ENCODE data around the gene TMOD1. TPM values are rescaled to one million over a fixed set of nuclear protein-coding genes. Genes with fewer than 3 reads are reported as not detected.

The TMOD1 gene
- total and polyA plus RNA-seq, 2 of the 8 experiments (the other 6 are each of a cell fraction or from before 2014, with no cell fraction given), result 0.17 to 0.88 TPM

DNA sequence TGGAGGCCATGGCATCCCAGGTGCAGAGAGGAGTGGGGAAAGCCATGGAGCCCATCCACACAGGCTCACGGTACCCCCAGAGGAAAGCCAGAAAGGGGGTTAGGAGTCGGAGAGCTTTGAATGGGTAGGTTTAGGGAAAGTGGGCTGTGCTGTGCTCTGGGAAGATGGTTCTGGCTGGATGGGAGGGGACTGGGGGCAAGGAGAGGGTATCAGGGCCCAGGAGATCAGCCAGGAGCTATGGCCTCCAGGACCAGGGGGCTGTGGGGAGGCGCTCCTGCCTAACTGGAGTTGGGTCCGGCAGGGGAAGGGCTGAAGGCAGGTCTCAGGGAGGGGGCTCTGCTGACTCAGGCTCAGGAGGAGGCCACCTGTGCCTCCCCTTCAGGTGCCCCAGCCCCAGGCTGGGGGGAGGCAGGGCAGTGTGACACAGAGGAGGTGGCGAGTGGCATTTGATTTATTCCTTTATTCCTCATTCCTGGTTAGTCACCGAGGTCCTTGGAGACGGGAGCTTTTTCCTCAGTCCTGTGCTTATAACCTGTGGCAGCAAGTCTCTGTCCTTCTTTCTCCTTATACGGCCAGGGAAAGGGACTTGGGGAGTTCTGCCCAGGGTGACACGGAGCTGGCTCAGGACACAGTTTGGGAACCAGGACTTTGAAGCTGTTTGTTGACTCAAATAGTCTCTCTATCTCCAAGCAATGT lies 70.9 kb downstream of the TMOD1 start:
- Histone ChIP-seq H3K27me3 (replicated peaks in 1 of 4; ENCODE audit: control insufficient read depth in 3 of 4, extremely low read depth in 1 of 4, insufficient read depth in 3 of 4, low read length in 3 of 4) (no peaks in the 10 kb centered on the region), H3K18ac (ENCODE audit: extremely low read depth, low read length) (no peak overlapping the region), H3K79me1 (ENCODE audit: low read depth, low read length) (no peaks in the 10 kb centered on the region), H3K23ac (ENCODE audit: insufficient read length) (no peak overlapping the region), H3K4ac (replicated peaks; ENCODE audit: insufficient read length, low read depth, low read length) (no peak overlapping the region), H4K5ac (ENCODE audit: insufficient read length, low read depth, low read length) (no peak overlapping the region), H3K4me3 (ENCODE audit: extremely low read depth in 1 of 4, insufficient read depth in 2 of 4, low read depth in 3 of 4, low read length in 4 of 4) (no peak overlapping the region), H2BK120ac (replicated peaks; ENCODE audit: low read depth, low read length) (no peak overlapping the region), H2BK15ac (ENCODE audit: low read length) (no peak overlapping the region), H3K27ac (ENCODE audit: low read depth, low read length) (no peak overlapping the region), H3K4me2 (ENCODE audit: insufficient read depth in 1 of 2, low read depth in 2 of 2, low read length in 2 of 2) (no peak overlapping the region), H4K8ac (ENCODE audit: extremely low read depth, insufficient read depth, low read length) (no peak overlapping the region), H3K9me3 (ENCODE audit: insufficient read depth in 2 of 2, low read depth in 1 of 2, low read length in 1 of 2) (no peaks in the 10 kb centered on the region; a peak in 1 of 4 replicates), H2AK5ac (ENCODE audit: low read depth, low read length) (no peak overlapping the region), H3K36me3 (ENCODE audit: control insufficient read depth in 2 of 4, insufficient read depth in 4 of 4, low read length in 3 of 4) (no peaks in the 10 kb centered on the region), H2BK20ac (ENCODE audit: low read length) (no peak overlapping the region), H3K56ac (replicated peaks; ENCODE audit: insufficient read length, low read depth, low read length) (no peak overlapping the region), H4K20me1 (replicated peaks in 1 of 2; ENCODE audit: control insufficient read depth in 1 of 2, insufficient read depth in 2 of 2, low read length in 2 of 2) (no peaks in the 10 kb centered on the region), H3K9ac (replicated peaks in 1 of 4; ENCODE audit: extremely low read depth in 1 of 4, low read depth in 3 of 4, low read length in 3 of 4) (no peak overlapping the region), H3K23me2 (ENCODE audit: low read depth, low read length) (no peaks in the 10 kb centered on the region), H2BK12ac (ENCODE audit: low read depth, low read length) (no peak overlapping the region), H4K91ac (replicated peaks; ENCODE audit: insufficient read length, low read length) (no peak overlapping the region), H3K4me1 (replicated peaks in 1 of 4; ENCODE audit: control insufficient read depth in 3 of 4, insufficient read depth in 4 of 4, low read length in 3 of 4) (no peaks in the 10 kb centered on the region), H3K79me2 (ENCODE audit: control insufficient read depth in 1 of 2, insufficient read depth in 2 of 2, low read length in 2 of 2) (no peaks in the 10 kb centered on the region), H2BK5ac (ENCODE audit: low read depth, low read length) (no peak overlapping the region), H2AFZ (ENCODE audit: low read length) (no peak overlapping the region), H3K14ac (ENCODE audit: insufficient read length) (no peak overlapping the region)
- WGBS, 2 experiments (ENCODE audit: extremely low coverage in 1 of 2, insufficient coverage in 1 of 2, insufficient read length in 1 of 2, insufficient replicate concordance in 2 of 2, low coverage in 1 of 2, low lambda C conversion rate in 2 of 2, missing lambda C conversion rate in 1 of 2), result 83% methylated on average over 9 of the region's 9 CpGs; no CpG with 5 or more reads in 1 of the 2 experiments
- peak in 1 of 2 experiments; percentile 19 for DNase-seq (ENCODE audit: low read depth in 1 of 2, low spot score in 2 of 2)
- POLR2A ChIA-PET (ENCODE audit: partially characterized antibody), result no interaction called here
- CTCF ChIA-PET (ENCODE audit: partially characterized antibody), result interaction anchor here (0.7 to 1.8 kb wide), 6 partner anchors 26 to 111 kb away, joined by 3 to 7 read pairs (median 3); no protein-coding TSS in a partner anchor
- FAIRE-seq, result no peak
- TF ChIP-seq RFX5 (IDR thresholded peaks at IDR 0.05; ENCODE audit: borderline replicate concordance, low read depth, low read length) (no peak), ZNF274 (IDR thresholded peaks at IDR 0.05; ENCODE audit: borderline replicate concordance, extremely low read depth, low read length) (no peak), SUZ12 (IDR thresholded peaks at IDR 0.05; ENCODE audit: low read length) (no peak), KDM4A (IDR thresholded peaks at IDR 0.05; ENCODE audit: low read depth, low read length, severe bottlenecking) (no peak), KDM1A (IDR thresholded peaks at IDR 0.05; ENCODE audit: borderline replicate concordance, low read length) (no peak), YY1 (IDR thresholded peaks at IDR 0.05; ENCODE audit: low read depth, low read length) (no peak), GABPA (IDR thresholded peaks at IDR 0.05; ENCODE audit: borderline replicate concordance, insufficient read depth, low read length) (no peak), KDM5A (IDR thresholded peaks at IDR 0.05; ENCODE audit: low read length) (no peak), SIN3A (conservative IDR thresholded peaks at IDR 0.05 in 1 of 2, IDR thresholded peaks at IDR 0.05 in 1 of 2; ENCODE audit: low read depth in 1 of 2, low read length in 2 of 2) (no peak), MAFK (IDR thresholded peaks at IDR 0.05; ENCODE audit: low read depth, low read length) (no peak), JUN (IDR thresholded peaks at IDR 0.05; ENCODE audit: low read depth, low read length) (no peak), BCL11A (IDR thresholded peaks at IDR 0.05; ENCODE audit: low read depth in 2 of 2, low read length in 2 of 2) (no peak), HDAC2 (IDR thresholded peaks at IDR 0.05; ENCODE audit: borderline replicate concordance in 1 of 2, low read depth in 2 of 2, low read length in 2 of 2) (no peak)

Measured in H1 (cell line).